GM19239 (cell line): Measurements from ENCODE around the gene PIK3R1.

Source experiments
- DNase-seq: peaks from one replicate; pipeline ENCODE4 v3.0.0; 2011; ENCODE audit warnings: low spot score; ENCODE audit not compliant: insufficient read length
- FAIRE-seq: peaks from 2 replicates; lab custom pipeline; 2011; peaks lifted over from hg19 to GRCh38; lab: Jason Lieb, UNC

The PIK3R1 gene

GRCh38 chr5:68287631-68287975, 72.0 kb downstream of the PIK3R1 start:
- DNase-seq (no peak), FAIRE-seq (no peak)

GRCh38 chr5:68287976-68288706, 72.6 kb downstream of the PIK3R1 start:
- FAIRE-seq = peak; percentile 95
- peak; percentile 29 for DNase-seq

- FAIRE-seq (peak; percentile 76), DNase-seq (no peak)
Measured at GRCh38 chr5:68288707-68289134, 73.2 kb downstream of the PIK3R1 start.

- DNase-seq (no peak), FAIRE-seq (no peak)
Measured at GRCh38 chr5:68289498-68289897, 73.9 kb downstream of the PIK3R1 start.

- DNase-seq = no peak
- FAIRE-seq = peak; percentile 59
Measured at GRCh38 chr5:68290260-68290674, 74.7 kb downstream of the PIK3R1 start.

GRCh38 chr5:68290847-68291246, 75.3 kb downstream of the PIK3R1 start:
- DNase-seq = no peak
- no peak for FAIRE-seq

- FAIRE-seq (no peak), DNase-seq (no peak)
Measured at GRCh38 chr5:68292316-68292715, 76.8 kb downstream of the PIK3R1 start.

- no peak for DNase-seq
- FAIRE-seq = no peak
Measured at GRCh38 chr5:68295772-68296171, 80.2 kb downstream of the PIK3R1 start.

- FAIRE-seq = no peak
- DNase-seq = no peak
Measured at GRCh38 chr5:68296895-68297294, 81.3 kb downstream of the PIK3R1 start.

GRCh38 chr5:68297656-68298055, 82.1 kb downstream of the PIK3R1 start:
- FAIRE-seq (no peak), DNase-seq (no peak)

- FAIRE-seq = no peak
- DNase-seq = no peak
Measured at GRCh38 chr5:68298479-68298878, 82.9 kb downstream of the PIK3R1 start.

GRCh38 chr5:68299105-68299504, 83.5 kb downstream of the PIK3R1 start:
- DNase-seq (no peak), FAIRE-seq (no peak)

- no peak for DNase-seq
- FAIRE-seq = no peak
Measured at GRCh38 chr5:68299575-68299974, 84.0 kb downstream of the PIK3R1 start.

GRCh38 chr5:68303038-68303738, 87.6 kb downstream of the PIK3R1 start:
- FAIRE-seq (peak; percentile 58), DNase-seq (no peak)

GRCh38 chr5:68303754-68304420, 88.3 kb downstream of the PIK3R1 start:
- no peak for DNase-seq
- peak; percentile 44 for FAIRE-seq

GRCh38 chr5:68304421-68305052, 89.0 kb downstream of the PIK3R1 start:
- DNase-seq (no peak), FAIRE-seq (no peak)

- no peak for DNase-seq
- no peak for FAIRE-seq
Measured at GRCh38 chr5:68305223-68305870, 89.8 kb downstream of the PIK3R1 start.

- no peak for DNase-seq
- no peak for FAIRE-seq
Measured at GRCh38 chr5:68306361-68307014, 90.9 kb downstream of the PIK3R1 start.

GRCh38 chr5:68313336-68313735, 97.8 kb downstream of the PIK3R1 start:
- FAIRE-seq = no peak
- DNase-seq = no peak

GRCh38 chr5:68314465-68314864, 98.9 kb downstream of the PIK3R1 start:
- no peak for DNase-seq
- FAIRE-seq = no peak
